Measurements from ENCODE around the gene TBC1D30. TPM values are rescaled to one million over a fixed set of nuclear protein-coding genes. Genes with fewer than 3 reads are reported as not detected.

The TBC1D30 gene
- total RNA-seq, 1 experiment from 2014 or later = 8.6 TPM

DNA sequence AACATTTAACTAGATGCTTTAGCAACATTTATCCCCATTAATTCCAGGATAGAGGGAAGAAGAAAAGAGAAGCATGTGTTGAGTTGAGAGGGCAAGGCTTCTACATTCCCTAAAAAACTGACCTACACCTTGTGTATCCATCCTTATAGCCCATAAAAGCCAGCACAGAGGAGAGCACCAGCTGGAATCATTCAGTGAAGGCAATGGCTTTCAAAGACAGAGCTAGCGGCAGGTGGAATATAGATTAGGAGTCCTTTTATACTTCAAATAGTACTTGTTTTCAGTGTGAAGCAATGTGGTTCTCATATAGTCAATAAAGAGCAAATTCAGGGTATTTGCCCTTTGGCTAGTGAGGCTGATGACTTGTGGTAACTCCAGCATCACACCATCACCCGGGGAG lies 94.4 kb downstream of the TBC1D30 start:
- no peaks in the 10 kb centered on the region for H3F3A ChIP-seq (ENCODE audit: insufficient read depth, low read depth)
- TF ChIP-seq EZH2 (IDR thresholded peaks at IDR 0.05; ENCODE audit: low read depth) (no peak), CTCF (conservative IDR thresholded peaks at IDR 0.05) (no peak)
- no peaks in the 10 kb centered on the region for H3K9me3 ChIP-seq (ENCODE audit: insufficient read depth, low read depth)
- H3K27ac ChIP-seq = no peak overlapping the region
- H4K20me1 ChIP-seq (ENCODE audit: insufficient read depth) = no peaks in the 10 kb centered on the region
- ChIA-PET POLR2A (ENCODE audit: unreplicated experiment) (no interaction called here), CTCF (no interaction called here)
- H3K36me3 ChIP-seq (ENCODE audit: low read depth) = no peaks in the 10 kb centered on the region
- H2AFZ ChIP-seq = no peak overlapping the region
- no peaks in the 10 kb centered on the region for H3K4me1 ChIP-seq (replicated peaks; ENCODE audit: insufficient read depth)
- no peak overlapping the region for H3K4me2 ChIP-seq
- no peak overlapping the region for H3K4me3 ChIP-seq
- BruUV-seq (replicated peaks) = no TSS peak
- H3K27me3 ChIP-seq (ENCODE audit: insufficient read depth, low read depth) = no peaks in the 10 kb centered on the region
- intact Hi-C loops (cut with micrococcal nuclease; ENCODE audit: unreplicated experiment) = no loop called here
- DNase-seq = no peak
- H3K79me2 ChIP-seq (ENCODE audit: low read depth) = no peaks in the 10 kb centered on the region
- H3K9me2 ChIP-seq (ENCODE audit: insufficient read depth) = no peaks in the 10 kb centered on the region

- no peaks in the 10 kb centered on the region for H4K20me1 ChIP-seq (ENCODE audit: insufficient read depth)
- no peaks in the 10 kb centered on the region for H3K4me1 ChIP-seq (replicated peaks; ENCODE audit: insufficient read depth)
- no peak overlapping the region for H3K4me3 ChIP-seq
- ChIA-PET POLR2A (ENCODE audit: unreplicated experiment) (no interaction called here), CTCF (no interaction called here)
- H3K9me2 ChIP-seq (ENCODE audit: insufficient read depth) = no peaks in the 10 kb centered on the region
- H3K36me3 ChIP-seq (ENCODE audit: low read depth) = no peaks in the 10 kb centered on the region
- H3K27me3 ChIP-seq (ENCODE audit: insufficient read depth, low read depth) = no peaks in the 10 kb centered on the region
- no TSS peak for BruUV-seq (replicated peaks)
- H3K27ac ChIP-seq = no peak overlapping the region
- H3F3A ChIP-seq (ENCODE audit: insufficient read depth, low read depth) = no peaks in the 10 kb centered on the region
- no peak overlapping the region for H3K4me2 ChIP-seq
- no peaks in the 10 kb centered on the region for H3K9me3 ChIP-seq (ENCODE audit: insufficient read depth, low read depth)
- DNase-seq = no peak
- no peak for TF ChIP-seq CTCF (conservative IDR thresholded peaks at IDR 0.05)
- no peak for TF ChIP-seq EZH2 (IDR thresholded peaks at IDR 0.05; ENCODE audit: low read depth)
- intact Hi-C loops (cut with micrococcal nuclease; ENCODE audit: unreplicated experiment) = no loop called here
- H2AFZ ChIP-seq = no peak overlapping the region
- H3K79me2 ChIP-seq (ENCODE audit: low read depth) = no peaks in the 10 kb centered on the region
These were observed 98.4 kb downstream of the TBC1D30 start for GRCh38 chr12:64922853-64923252.

GRCh38 chr12:64923536-64923935 lies 99.1 kb downstream of the TBC1D30 start:
- H3K9me2 ChIP-seq (ENCODE audit: insufficient read depth) = no peaks in the 10 kb centered on the region
- no peaks in the 10 kb centered on the region for H3K36me3 ChIP-seq (ENCODE audit: low read depth)
- intact Hi-C loops (cut with micrococcal nuclease; ENCODE audit: unreplicated experiment) = no loop called here
- no peak for TF ChIP-seq CTCF (conservative IDR thresholded peaks at IDR 0.05)
- TF ChIP-seq EZH2 (IDR thresholded peaks at IDR 0.05; ENCODE audit: low read depth) = no peak
- H3K4me1 ChIP-seq (replicated peaks; ENCODE audit: insufficient read depth) = no peaks in the 10 kb centered on the region
- no peaks in the 10 kb centered on the region for H3K9me3 ChIP-seq (ENCODE audit: insufficient read depth, low read depth)
- POLR2A ChIA-PET (ENCODE audit: unreplicated experiment) = interaction anchor here (0.6 kb wide), 1 partner anchor 107 kb away, joined by 4 read pairs; no protein-coding TSS in a partner anchor
- no peaks in the 10 kb centered on the region for H3F3A ChIP-seq (ENCODE audit: insufficient read depth, low read depth)
- H4K20me1 ChIP-seq (ENCODE audit: insufficient read depth) = no peaks in the 10 kb centered on the region
- H3K4me2 ChIP-seq = no peak overlapping the region
- CTCF ChIA-PET = no interaction called here
- BruUV-seq (replicated peaks) = no TSS peak
- no peak overlapping the region for H3K4me3 ChIP-seq
- DNase-seq = no peak
- no peaks in the 10 kb centered on the region for H3K27me3 ChIP-seq (ENCODE audit: insufficient read depth, low read depth)
- no peak overlapping the region for H3K27ac ChIP-seq
- no peaks in the 10 kb centered on the region for H3K79me2 ChIP-seq (ENCODE audit: low read depth)
- H2AFZ ChIP-seq = no peak overlapping the region

Other genes starting within 250 kb of the TBC1D30 start
- 32.4 and 38.9 TPM in 2 replicates for gene RASSF3, start 214.2 kb upstream of the TBC1D30 start, total RNA-seq (2021)
- 68.4 and 74.9 TPM in 2 replicates for gene GNS, start 65.2 kb upstream of the TBC1D30 start, total RNA-seq (2021)

All from PC-9 (cell line).